Measurements from ENCODE around the gene CACYBP. TPM values are rescaled to one million over a fixed set of nuclear protein-coding genes. Genes with fewer than 3 reads are reported as not detected.
"Not testable (repeated sequence)": the region's sequence is repeated elsewhere in the genome, so short reads cannot be mapped to it uniquely, and the experiment has no call there.

CACYBP gene
- polyA plus RNA-seq, 3 donors = 42.8 to 106 (median 70.1) TPM

DNA sequence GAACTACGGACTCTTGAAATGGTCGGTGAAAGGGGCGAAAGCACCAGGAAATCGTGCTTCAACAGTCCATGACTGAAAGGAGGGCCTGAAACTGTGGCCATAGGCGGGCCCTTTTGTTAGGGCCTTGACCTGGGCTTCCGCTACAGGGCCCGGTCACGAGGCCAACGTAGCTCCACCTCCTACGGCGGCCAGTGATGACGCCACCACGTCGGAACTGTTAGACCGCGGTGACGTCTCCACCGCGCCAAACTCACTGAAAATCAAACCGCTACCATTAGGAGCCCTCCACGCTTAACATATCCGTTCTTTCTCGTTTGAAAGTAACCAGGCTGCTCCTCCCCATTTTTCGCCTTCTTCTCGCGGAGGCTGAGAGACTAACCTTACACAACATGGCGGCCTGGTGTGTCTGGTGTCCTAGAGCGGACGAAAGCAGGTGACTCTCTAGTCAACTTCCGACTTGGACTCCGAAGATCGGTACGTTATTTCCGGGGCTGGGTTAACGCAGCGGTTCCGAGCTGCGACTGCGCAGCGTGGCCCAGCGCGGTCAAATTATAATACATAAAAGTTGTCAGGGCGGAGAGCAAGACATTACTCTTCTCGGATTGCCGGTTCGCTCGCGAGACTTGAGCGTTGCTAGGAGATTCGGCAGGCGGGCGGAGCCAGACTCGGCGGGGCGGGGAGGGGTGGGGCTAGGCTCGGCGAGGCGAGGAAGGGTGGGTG is 371 bp upstream of the CACYBP start:
- peak overlapping the region; percentile 94 for H3K27ac ChIP-seq (ENCODE audit: low read depth, low read length)
- WGBS, 3 donors = 0% methylated on average over 58 of the region's 58 CpGs

DNA sequence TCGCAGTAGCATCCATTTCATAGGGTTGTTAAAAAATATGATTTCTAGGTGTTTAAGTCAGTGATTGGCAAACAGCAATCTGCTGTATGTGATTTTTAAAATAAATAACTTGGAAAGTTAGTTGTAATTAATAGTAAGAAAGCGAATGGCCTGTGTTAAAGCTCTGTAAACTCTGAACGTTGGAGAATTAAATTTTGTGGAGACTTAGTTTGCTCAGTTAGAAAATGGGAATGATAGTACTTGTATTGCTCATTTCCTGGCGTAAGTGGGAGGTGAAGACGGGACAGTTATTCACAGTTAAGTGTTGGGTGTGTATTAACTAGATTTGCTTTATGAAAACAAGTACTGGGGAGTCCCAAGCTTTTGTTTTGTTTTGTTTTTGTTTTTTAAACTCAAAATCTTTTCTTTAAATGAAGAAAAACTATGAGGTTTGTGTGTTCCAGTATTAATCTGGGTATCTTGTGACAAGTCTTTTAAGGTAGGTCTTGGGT is 995 bp downstream of the CACYBP start:
- 4 to 9% (median 5%) methylated on average over 5 of the region's 5 CpGs for WGBS, 3 donors
- no peak overlapping the region for H3K27ac ChIP-seq (ENCODE audit: low read depth, low read length)

DNA sequence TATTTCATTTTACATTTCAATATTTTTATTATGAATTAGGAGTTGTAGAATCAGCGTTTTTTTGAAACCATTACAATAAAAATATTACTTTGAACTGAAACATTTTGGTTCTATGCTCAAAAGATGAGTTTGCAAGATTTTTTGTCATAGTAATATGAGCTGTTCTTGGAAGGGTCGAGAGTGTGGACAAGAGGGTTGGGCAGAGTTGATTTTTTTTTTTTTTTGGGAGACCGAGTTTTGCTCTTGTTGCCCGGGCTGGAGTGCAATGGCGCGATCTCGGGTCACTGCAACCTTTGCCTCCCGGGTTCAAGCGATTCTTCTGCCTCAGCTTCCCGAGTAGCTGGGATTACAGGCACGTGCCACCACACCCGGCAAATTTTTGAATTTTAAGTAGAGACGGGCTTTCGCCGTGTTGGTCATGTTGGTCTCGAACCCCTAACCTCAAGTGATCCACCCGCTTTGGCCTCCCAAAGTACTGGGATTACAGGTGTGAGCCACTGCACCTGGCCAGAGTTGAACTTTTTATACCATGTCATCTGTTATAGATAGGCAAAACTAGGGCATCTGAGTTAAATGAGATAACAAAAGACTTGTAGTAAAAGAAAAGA is 3.3 kb downstream of the CACYBP start:
- no peak overlapping the region for H3K27ac ChIP-seq (ENCODE audit: low read depth, low read length)
- WGBS, 3 donors = 83 to 93% (median 84%) methylated on average over 17 of the region's 17 CpGs

DNA sequence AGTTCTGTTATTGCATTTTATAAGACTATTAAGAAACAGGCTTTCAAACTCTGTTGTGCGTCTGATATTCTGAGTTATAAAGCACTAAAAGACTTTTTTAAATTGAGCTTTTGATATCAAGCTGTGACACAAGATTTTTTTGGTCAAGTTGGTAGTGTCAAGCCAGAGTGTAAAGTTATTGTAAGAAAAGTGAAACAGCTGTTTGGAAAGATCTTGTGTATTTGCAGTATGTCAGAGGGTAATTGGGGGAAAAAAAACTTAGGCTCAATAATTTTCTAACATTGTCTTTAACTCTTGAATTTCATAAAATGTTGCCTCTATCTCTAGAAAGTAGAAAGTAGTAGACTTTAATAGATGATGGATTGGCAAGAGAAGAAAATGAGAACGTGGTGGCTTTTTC is 3.8 kb downstream of the CACYBP start:
- H3K27ac ChIP-seq (ENCODE audit: low read depth, low read length) = no peak overlapping the region
- WGBS, 3 donors = 54 to 71% (median 66%) methylated on average over 2 of the region's 2 CpGs

DNA sequence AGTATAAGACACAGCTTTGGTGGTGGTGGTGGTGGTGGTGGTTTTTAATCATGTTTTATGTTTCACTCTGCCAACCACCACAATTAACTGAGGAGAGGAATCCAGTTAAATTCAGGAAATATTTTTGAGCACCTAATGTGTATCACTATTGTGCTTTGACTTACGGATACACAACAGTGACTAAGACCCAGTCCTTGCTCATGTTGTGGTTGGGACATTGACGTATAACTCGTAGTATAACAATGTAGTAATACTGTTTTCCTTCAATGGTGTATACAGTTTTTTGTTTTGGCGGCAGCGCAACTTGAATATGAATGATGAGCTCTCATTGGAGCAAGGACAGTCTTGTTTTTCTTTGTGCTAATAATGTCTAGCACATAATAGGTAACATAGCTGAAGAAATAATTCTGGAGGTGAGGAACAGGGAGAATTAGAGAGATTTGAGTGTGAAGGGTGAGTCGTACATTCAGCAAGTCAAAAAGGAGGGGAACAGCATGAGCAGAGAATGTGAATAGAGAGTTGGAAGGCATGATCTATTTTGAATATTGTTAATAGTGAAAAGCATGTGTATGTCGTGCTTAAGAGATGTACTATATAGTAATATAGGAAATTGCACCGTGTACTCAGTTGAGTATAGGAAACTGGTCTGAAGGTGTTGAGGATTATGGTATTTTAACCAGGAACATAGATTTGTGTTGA is 5.5 kb downstream of the CACYBP start:
- H3K27ac ChIP-seq (ENCODE audit: low read depth, low read length) = no peak overlapping the region
- 88 to 91% (median 89%) methylated on average over 8 of the region's 8 CpGs for WGBS, 3 donors

DNA sequence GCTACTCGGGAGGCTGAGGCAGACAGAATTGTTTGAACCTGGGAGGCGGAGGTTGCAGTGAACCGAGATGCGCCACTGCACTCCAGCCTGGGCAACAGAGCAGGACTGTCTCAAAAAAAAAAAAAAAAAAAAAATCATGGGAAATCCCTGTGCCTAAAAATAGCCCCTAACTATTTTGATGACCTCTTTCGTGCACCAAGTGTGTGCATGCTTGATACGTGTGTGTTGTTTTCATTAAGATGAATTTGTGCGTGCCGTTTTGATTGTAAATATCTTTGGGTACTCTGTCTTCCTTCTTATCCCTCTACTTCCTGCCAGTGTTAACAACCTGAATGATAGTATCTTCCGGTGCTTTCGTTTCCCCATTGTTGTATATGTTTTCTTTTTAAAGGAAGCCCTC is 9.8 kb downstream of the CACYBP start:
- no peak overlapping the region for H3K27ac ChIP-seq (ENCODE audit: low read depth, low read length)
- WGBS, 3 donors = 79 to 89% (median 80%) methylated on average over 10 of the region's 10 CpGs

DNA sequence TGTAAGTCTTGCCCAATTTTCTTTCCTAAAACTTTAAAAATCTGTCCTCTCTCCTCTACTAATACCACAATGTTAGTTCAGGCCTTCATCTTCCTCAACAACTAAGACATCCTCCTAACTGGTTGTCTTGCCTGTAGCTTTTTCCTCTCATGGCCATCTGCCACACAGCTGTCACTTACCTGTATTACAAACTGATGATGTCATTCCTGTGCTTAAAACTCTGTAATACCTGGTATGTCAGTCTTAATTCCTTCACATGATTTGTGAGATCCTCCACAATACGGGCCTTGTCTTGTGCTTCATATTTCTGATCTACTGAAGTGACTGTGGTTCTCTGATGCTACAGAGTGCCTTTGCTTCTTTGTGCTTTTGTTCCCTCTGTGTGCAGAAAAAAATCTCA is 13.7 kb downstream of the CACYBP start:
- WGBS, 3 donors = 59 to 93% (median 79%) methylated on average over 1 of the region's 1 CpG

DNA sequence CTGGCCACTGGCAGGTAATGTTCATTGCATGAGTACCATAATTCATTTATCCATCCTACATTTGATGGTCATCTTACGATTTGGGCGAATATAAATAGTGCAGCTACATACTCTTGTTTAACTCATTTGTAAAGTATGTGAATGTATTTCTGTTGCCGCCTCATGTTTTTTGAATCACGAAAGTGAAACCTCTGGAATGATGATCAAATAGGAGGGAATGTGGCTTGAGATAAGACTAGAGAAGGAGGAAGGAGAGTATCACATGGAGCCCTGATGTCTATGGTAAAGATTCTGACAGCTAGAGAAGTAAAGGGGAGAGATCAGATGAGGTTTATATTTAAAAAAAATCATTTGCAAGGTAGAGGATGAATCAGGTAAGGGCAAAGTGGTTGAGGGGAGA is 15.5 kb downstream of the CACYBP start:
- no peak overlapping the region for H3K27ac ChIP-seq (ENCODE audit: low read depth, low read length)
- 85 to 92% (median 89%) methylated on average over 4 of the region's 4 CpGs for WGBS, 3 donors

More for the DNA sequence above, 13.7 kb downstream of the CACYBP start:
- H3K27ac ChIP-seq (ENCODE audit: low read depth, low read length) = no peak overlapping the region

DNA sequence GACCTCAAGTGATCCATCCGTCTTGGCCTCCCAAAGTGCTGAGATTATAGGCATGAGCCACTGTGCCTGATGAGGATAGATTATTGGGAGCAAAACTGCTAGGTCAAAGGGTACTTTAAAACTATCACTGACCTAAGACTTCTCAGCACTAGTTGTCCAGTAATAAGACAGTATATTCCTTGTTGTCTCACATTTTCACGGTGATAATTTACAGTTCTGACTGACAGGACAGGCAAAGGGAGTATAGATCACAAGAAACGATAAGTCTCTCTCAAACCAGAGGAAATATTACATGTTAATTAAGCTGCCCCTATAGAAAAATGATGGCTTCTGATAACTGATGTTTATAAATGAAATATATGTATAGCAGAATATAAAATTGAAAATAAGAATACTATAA is 19.8 kb downstream of the CACYBP start:
- H3K27ac ChIP-seq (ENCODE audit: low read depth, low read length) = no peak overlapping the region
- 87 to 91% (median 88%) methylated on average over 3 of the region's 3 CpGs for WGBS, 3 donors

DNA sequence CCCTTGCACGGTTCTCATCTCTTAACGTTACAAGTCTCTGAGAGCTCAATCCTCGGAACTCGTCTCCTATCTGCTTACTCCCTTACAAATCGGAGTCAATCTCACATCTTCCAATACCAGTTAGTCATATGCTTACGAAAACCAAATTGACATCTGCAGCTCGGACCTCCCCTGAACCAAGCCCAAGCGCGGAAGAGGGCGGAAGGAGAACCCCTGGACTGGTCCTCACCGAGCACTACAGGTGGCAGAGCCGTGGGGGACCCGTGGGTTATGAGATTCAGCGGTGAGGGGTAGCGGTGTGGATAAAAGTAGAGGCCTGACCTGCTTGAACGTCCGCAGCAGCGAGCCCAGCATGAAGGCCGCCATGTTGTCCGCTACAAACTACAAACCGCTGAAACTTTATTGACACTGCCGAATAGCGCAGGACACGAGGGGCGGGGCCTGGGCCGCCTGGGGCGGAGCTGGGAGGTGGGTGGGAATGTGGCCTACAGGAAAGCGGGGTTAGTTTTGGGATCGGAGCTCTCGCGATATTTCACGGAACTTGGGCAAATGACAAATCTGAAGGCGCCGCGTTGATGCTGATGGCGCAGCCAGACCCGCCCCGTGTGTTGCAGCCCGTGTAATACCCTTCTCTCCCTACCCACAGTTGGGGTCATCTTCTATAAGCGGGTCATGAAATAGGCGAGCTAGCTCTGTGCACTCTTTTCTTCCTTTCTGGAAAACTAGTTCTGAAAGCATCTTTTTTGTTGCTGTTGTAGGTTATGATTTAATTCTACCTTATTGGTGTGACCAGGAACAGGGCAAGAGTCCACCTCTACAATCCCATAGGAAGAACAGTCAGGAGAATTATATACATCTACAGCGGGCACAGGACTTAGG is 23.5 kb downstream of the CACYBP start, which contains the start of gene MRPS14:
Gene MRPS14 (minus strand): TSS at position 383 of the 879 bp plus-strand sequence. CDS start 17 bp downstream, at position 366.
- 3% methylated on average over 42 of the region's 42 CpGs for WGBS, 3 donors

DNA sequence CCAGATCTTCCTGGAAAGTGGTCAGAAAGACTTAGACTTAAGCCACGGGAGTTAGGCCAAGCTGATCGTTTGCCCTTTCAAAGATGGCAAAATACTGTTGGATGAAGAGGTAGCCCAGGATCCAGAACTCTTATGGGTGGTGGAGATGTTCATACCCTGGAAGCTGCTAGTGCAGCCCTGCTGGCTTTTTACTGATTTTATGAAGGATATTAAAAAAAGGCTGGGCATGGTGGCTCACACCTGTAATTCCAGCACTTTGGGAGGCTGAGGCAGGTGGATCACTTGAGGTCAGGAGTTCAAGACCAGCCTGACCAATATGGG is 24.1 kb downstream of the CACYBP start:
- not testable (repeated sequence) for H3K27ac ChIP-seq (ENCODE audit: low read depth, low read length)
- 93 to 96% (median 93%) methylated on average over 2 of the region's 2 CpGs for WGBS, 3 donors

More for the DNA sequence above, 23.5 kb downstream of the CACYBP start, which contains the start of gene MRPS14:
- no peak within 1 kb of the TSS for H3K27ac ChIP-seq (ENCODE audit: low read depth, low read length)

DNA sequence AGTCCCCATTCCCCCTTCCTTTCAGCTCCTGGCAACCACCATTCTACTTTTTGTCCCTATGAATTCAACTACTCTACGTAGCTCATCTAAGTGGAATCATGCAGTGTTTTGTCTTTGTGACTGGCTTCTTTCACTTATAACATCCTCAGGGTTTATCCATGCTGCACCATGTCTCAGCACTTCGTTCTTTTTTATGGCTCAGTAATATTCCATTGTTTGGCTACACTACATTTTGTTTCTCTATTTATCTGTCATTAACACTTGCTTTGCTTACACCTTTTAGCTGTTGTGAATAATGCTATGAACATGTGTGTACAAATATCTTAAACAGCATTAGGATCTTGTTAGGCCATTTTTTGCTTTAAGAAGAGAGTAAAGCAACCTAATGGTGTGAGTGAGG is 25.0 kb downstream of the CACYBP start:
- H3K27ac ChIP-seq (ENCODE audit: low read depth, low read length) = no peak overlapping the region
- WGBS, 3 donors = 94 to 99% (median 97%) methylated on average over 2 of the region's 2 CpGs

DNA sequence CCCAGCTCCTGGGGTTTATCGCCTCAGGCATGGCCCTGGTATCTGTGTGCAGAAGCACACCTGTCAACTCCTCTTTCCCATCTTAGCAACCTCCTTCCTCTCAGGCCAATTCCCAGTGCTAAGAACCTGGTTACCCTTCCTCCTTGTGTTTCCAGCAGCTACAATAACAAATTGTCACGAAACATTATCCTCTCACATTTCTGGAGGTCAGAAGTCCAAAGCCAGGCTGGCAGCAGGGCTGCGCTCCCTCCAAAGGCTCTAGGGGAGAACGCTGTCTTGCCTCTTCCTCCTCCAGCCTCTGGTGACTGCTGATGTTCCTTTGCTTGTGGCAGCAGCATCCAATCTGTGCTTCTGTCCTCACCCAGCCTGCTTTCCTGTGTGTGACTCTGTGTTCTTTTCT is 34.2 kb downstream of the CACYBP start:
- H3K27ac ChIP-seq (ENCODE audit: low read depth, low read length) = no peak overlapping the region
- WGBS, 3 donors = 78 to 94% (median 88%) methylated on average over 4 of the region's 4 CpGs

DNA sequence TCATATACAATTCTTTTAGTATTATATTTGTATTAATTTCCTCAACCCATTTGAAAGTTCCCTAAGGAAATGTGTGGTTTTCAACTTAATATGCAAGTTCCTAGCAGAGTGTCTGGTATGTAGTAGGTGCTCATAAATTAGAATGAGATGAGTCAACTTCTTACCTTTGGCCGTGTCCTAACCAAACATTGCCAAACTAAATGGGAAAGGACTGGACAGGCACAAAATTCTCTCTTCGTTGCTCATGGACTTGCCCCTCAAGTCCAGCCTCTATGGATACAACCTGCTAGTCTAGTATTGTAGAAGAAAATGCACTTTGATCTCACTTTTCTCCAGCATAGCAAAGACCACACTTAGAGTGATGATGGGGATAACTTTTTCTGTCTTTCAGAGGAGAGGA is 35.0 kb downstream of the CACYBP start:
- 66 to 82% (median 72%) methylated on average over 2 of the region's 2 CpGs for WGBS, 3 donors

DNA sequence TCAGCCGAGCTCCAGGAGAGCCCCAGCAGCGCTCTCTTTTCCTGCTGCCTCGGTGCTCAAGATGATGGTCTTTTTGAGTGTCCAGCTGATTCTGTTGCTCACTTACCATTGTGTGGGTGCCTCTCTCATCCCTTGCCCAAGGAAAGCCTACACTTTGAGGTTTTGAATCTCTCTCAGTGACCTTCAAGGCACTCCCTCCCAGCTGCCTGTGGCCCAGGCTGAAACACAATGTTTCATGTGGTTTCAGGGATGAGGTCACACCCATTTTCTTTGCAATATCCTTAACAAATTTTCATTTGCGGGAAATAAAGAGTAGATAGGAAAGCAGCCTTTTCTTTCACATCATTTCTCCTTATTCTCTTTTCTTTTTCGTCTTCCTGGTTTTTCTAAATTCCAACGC is 36.1 kb downstream of the CACYBP start:
- H3K27ac ChIP-seq (ENCODE audit: low read depth, low read length) = no peak overlapping the region
- 81 to 90% (median 85%) methylated on average over 6 of the region's 6 CpGs for WGBS, 3 donors

More for the DNA sequence above, 35.0 kb downstream of the CACYBP start:
- no peak overlapping the region for H3K27ac ChIP-seq (ENCODE audit: low read depth, low read length)

DNA sequence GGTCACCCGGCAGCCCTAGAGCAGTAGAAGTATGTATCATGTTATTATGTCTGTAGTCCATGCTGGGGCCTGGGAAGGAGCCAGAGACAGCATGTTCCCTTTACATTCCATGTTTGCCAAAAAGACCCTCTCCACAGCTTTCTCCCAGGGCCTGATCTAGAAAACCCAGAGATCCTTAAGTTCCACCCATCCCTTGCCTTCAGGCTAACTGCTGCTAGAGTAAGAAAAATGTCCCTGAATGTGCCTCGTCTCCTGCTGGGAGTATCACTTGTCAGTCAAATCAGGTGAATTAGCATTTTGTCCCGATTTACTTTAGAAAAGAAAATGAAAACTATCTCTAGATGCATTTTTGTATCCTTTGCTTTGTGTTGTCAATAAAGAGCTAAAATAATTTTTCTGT is 36.7 kb downstream of the CACYBP start:
- WGBS, 3 donors = 48 to 77% (median 70%) methylated on average over 3 of the region's 3 CpGs

DNA sequence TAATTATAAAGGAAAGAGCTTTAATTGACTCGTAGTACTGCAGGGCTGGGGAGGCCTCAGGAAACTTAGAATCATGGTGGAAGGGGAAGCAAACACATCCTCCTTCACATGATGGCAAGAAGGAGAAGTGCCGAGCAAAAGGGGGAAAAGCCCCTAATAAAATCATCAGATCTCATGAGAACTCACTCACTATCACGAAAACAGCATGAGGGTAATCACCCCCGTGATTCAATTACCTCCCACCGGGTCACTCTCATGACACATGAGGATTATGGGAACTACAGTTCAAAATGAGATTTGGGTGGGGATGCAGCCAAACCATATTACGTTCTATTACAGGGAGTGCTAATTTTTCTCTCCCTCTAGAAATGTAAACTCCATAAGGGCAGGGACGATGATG is 37.7 kb downstream of the CACYBP start:
- H3K27ac ChIP-seq (ENCODE audit: low read depth, low read length) = no peak overlapping the region
- WGBS, 3 donors = 54 to 67% (median 61%) methylated on average over 7 of the region's 7 CpGs

More for the DNA sequence above, 36.7 kb downstream of the CACYBP start:
- no peak overlapping the region for H3K27ac ChIP-seq (ENCODE audit: low read depth, low read length)

DNA sequence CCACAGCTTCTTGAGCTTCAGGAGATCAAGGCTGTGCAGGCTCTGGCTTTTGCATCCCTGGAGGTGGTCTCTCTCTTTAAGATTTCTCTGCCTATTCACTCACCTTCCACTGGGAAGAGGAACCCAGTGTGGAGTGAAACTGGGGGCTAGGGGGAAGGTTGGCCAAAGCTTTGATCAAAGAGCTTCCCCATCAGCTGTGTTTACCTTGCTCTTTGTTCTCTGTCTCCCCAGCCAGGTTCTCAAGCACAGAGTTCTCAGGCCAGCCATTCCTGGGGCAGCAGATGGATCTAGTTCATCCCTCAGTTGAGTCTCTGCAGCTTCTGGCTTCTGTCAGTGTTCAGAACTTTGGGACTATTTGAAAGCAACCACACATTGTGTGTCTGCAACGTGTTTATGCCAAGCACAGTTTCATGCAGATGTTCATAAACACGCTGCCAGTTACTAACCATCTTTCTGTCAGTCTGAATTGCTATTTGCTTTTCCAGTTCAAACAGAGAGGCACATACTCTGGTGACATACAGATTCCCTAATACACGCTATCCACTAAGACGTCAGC is 40.7 kb downstream of the CACYBP start:
- no peak overlapping the region for H3K27ac ChIP-seq (ENCODE audit: low read depth, low read length)
- WGBS, 3 donors = 53 to 78% (median 69%) methylated on average over 4 of the region's 4 CpGs

Measured in adipose tissue (tissue), 3 donors.